IPS-20b (cell line): ENCODE measurements around the gene CCDC83.

Source experiments
- H3K27ac ChIP-seq: one replicate; pipeline ENCODE4 v1.5.1; 2013; ENCODE audit warnings: low read length
- H3K27me3 ChIP-seq: 2 replicates; pipeline ENCODE4 v1.6.1; 2013; ENCODE audit warnings: mild to moderate bottlenecking, low read length, inconsistent platforms; ENCODE audit not compliant: insufficient read depth
- H3K36me3 ChIP-seq: 2 replicates; pipeline ENCODE4 v1.6.1; 2013; ENCODE audit warnings: low read depth, mild to moderate bottlenecking, inconsistent platforms, low read length, moderate library complexity; ENCODE audit not compliant: insufficient read depth
- H3K4me1 ChIP-seq: 2 replicates; pipeline ENCODE4 v1.6.1; 2013; ENCODE audit warnings: mild to moderate bottlenecking, control low read depth, inconsistent platforms, low read length, moderate library complexity; ENCODE audit not compliant: insufficient read depth
- H3K4me3 ChIP-seq: 2 replicates; pipeline ENCODE4 v1.5.1; 2013; ENCODE audit warnings: mild to moderate bottlenecking, low read length, inconsistent platforms
- H3K9ac ChIP-seq: 2 replicates; pipeline ENCODE4 v1.6.1; 2013; ENCODE audit warnings: low read depth, mild to moderate bottlenecking, inconsistent platforms, low read length, moderate library complexity
- H3K9me3 ChIP-seq: 2 replicates; pipeline ENCODE4 v1.6.1; 2013; ENCODE audit warnings: mild to moderate bottlenecking, low read depth, low read length, inconsistent platforms; ENCODE audit not compliant: insufficient read depth

Gene CCDC83

DNA sequence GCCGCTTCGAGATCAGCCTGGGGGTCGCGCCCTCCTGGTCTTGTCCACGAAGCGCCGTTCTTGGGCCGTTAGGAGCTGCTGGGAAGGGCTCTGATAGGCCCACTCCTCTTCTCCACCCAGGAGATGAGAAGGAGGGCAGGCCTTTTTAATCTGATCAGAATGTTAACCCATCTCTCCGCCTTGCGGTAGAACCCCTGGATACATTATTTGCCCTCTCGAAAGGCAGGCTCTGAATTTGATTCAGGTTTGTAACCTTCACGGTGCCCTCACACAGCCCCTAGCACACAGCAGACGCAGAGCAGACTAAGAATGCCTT is at the start of gene CCDC83:
TSS of gene CCDC83 (plus strand) at position 43 of the 316 bp plus-strand sequence. CDS start 9,741 bp downstream, outside the sequence.
- H3K27ac ChIP-seq = no peak within 1 kb of the TSS
- peak within 1 kb of the TSS; percentile 71 for H3K4me3 ChIP-seq
- H3K9ac ChIP-seq = peak within 1 kb of the TSS; percentile 83; the same call in 1 of the 2 replicates
- no peaks in the 10 kb centered on the region for H3K36me3 ChIP-seq
- H3K27me3 ChIP-seq = no peaks in the 10 kb centered on the region
- no peaks in the 10 kb centered on the region for H3K4me1 ChIP-seq
- H3K9me3 ChIP-seq = peaks cover 12% of the 10 kb centered on the region

DNA sequence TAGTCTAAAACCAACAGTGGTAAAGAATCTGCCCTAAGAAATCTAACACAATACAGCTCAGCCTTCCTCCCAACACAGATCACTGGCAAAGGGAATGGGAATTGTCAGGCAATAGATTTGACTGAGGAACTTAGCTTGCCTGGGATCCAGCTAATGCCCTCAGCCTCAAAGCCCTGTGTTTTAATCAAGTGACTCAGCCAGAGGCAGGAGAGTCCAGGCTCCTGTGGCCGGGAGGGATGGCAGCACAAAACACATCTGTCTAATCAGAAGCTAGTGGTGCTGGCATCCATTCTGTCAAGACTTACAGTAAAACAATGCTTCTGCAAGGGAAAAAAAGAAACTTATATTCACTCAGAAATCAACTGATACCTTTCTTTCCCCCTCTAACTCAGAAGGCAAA is 49.8 kb upstream of the CCDC83 start:
- Histone ChIP-seq H3K9me3 (no peaks in the 10 kb centered on the region), H3K4me1 (0 out of 2 replicates have a peak, but pooled peaks cover 3% of the 10 kb centered on the region), H3K27ac (no peak overlapping the region), H3K27me3 (peaks cover 17% of the 10 kb centered on the region), H3K36me3 (no peaks in the 10 kb centered on the region), H3K4me3 (no peak overlapping the region), H3K9ac (no peak overlapping the region)

DNA sequence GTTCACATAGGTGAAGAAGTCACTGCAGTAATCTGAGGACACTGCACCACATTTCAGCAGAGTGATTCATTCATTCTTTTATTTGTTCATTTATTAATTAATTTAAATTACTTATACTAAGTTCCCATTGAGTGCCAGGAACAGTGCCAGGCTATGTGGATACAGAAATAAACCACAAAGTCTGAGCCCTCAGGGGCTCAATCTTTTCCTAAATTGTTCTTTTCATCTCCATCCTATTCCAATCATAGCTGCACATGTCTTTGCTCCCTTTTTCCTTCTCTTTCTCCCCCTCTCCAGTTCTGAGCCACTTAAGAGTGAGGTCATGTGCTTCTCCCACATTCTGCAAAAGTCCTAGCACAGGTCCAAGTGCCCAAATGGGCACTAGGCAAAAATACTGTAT is 49.2 kb upstream of the CCDC83 start:
- H3K9me3 ChIP-seq = no peaks in the 10 kb centered on the region
- peaks cover 22% of the 10 kb centered on the region for H3K27me3 ChIP-seq
- H3K9ac ChIP-seq = no peak overlapping the region
- no peak overlapping the region for H3K4me3 ChIP-seq
- H3K4me1 ChIP-seq = 0 out of 2 replicates have a peak, but pooled peaks cover 3% of the 10 kb centered on the region
- no peak overlapping the region for H3K27ac ChIP-seq
- H3K36me3 ChIP-seq = no peaks in the 10 kb centered on the region

- no peak overlapping the region for H3K4me3 ChIP-seq
These were observed 48.3 kb upstream of the CCDC83 start for GRCh38 chr11:85806876-85807275.

GRCh38 chr11:85809191-85809590 is 46.0 kb upstream of the CCDC83 start:
- H3K4me3 ChIP-seq = no peak overlapping the region
- H3K9ac ChIP-seq = no peak overlapping the region
- 0 out of 2 replicates have a peak, but pooled peaks cover 3% of the 10 kb centered on the region for H3K4me1 ChIP-seq
- no peaks in the 10 kb centered on the region for H3K36me3 ChIP-seq
- H3K27me3 ChIP-seq = peaks cover 46% of the 10 kb centered on the region
- H3K9me3 ChIP-seq = no peaks in the 10 kb centered on the region
- no peak overlapping the region for H3K27ac ChIP-seq

More at GRCh38 chr11:85806876-85807275, 48.3 kb upstream of the CCDC83 start:
- Histone ChIP-seq H3K9me3 (no peaks in the 10 kb centered on the region), H3K36me3 (no peaks in the 10 kb centered on the region), H3K27ac (no peak overlapping the region), H3K9ac (no peak overlapping the region), H3K27me3 (peaks cover 30% of the 10 kb centered on the region), H3K4me1 (0 out of 2 replicates have a peak, but pooled peaks cover 3% of the 10 kb centered on the region)

- Histone ChIP-seq H3K27me3 (peaks cover 46% of the 10 kb centered on the region), H3K27ac (no peak overlapping the region), H3K4me1 (0 out of 2 replicates have a peak, but pooled peaks cover 3% of the 10 kb centered on the region), H3K36me3 (no peaks in the 10 kb centered on the region), H3K4me3 (peak overlapping the region; percentile 84), H3K9me3 (no peaks in the 10 kb centered on the region), H3K9ac (no peak overlapping the region)
These were observed 45.3 kb upstream of the CCDC83 start for GRCh38 chr11:85809863-85810262.

DNA sequence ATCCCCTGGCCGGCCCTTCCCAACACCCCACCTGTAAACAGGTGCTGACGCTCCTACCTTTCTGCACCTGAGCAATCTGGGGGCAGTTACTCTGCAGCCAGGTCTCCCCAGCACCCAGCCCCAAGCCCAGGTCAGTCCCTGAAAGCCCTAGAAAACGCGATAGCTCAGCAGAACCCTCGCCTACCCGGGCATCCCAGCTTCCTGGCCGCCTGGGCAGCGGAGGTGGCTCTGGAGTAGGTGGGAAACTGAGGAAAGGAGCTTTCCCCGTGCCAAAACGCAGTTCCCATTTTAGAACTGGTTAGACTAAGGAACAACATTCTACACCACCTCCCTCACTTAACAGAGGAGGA is 44.7 kb upstream of the CCDC83 start:
- H3K9ac ChIP-seq = no peak overlapping the region; the same call in 1 of the 2 replicates

GRCh38 chr11:85810871-85811611 is 44.1 kb upstream of the CCDC83 start, which contains the start of gene SYTL2:
Gene SYTL2, minus strand, starts transcription at chr11:85811141. Its CDS starts 53,416 bp downstream, at chr11:85757725.
- H3K9ac ChIP-seq = peak within 1 kb of the TSS; percentile 64; the same call in 1 of the 2 replicates
- no peak within 1 kb of the TSS for H3K27ac ChIP-seq
- H3K4me3 ChIP-seq = peak within 1 kb of the TSS; percentile 84
- no peaks in the 10 kb centered on the region for H3K36me3 ChIP-seq
- H3K9me3 ChIP-seq = no peaks in the 10 kb centered on the region
- peaks cover 46% of the 10 kb centered on the region for H3K27me3 ChIP-seq
- H3K4me1 ChIP-seq = 0 out of 2 replicates have a peak, but pooled peaks cover 3% of the 10 kb centered on the region

More for the DNA sequence above, 44.7 kb upstream of the CCDC83 start:
- H3K27me3 ChIP-seq = peaks cover 46% of the 10 kb centered on the region
- H3K27ac ChIP-seq = no peak overlapping the region
- H3K4me1 ChIP-seq = 0 out of 2 replicates have a peak, but pooled peaks cover 3% of the 10 kb centered on the region
- H3K9me3 ChIP-seq = no peaks in the 10 kb centered on the region
- H3K36me3 ChIP-seq = no peaks in the 10 kb centered on the region
- peak overlapping the region; percentile 84 for H3K4me3 ChIP-seq

DNA sequence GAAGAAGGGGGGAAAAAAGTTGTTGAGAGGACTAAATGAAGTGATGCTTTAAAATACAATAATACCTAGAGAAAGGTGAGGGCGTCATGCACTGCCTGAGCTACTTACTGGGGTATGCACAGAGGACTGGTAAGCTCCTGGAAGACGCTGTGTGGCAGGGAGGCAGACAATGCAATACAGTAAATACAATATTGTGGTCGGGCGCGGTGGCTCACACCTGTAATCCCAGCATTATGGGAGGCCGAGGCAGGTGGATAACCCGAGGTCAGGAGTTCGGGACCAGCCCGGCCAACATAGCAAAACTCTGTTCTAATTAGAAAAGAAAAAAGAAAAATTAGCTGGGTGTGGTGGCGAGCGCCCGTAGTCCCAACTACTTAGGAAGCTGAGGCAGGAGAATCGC is 43.6 kb upstream of the CCDC83 start:
- Histone ChIP-seq H3K4me3 (peak overlapping the region; percentile 84), H3K4me1 (0 out of 2 replicates have a peak, but pooled peaks cover 3% of the 10 kb centered on the region), H3K9ac (no peak overlapping the region; the same call in 1 of the 2 replicates), H3K27me3 (peaks cover 46% of the 10 kb centered on the region), H3K9me3 (no peaks in the 10 kb centered on the region), H3K36me3 (no peaks in the 10 kb centered on the region), H3K27ac (no peak overlapping the region)

DNA sequence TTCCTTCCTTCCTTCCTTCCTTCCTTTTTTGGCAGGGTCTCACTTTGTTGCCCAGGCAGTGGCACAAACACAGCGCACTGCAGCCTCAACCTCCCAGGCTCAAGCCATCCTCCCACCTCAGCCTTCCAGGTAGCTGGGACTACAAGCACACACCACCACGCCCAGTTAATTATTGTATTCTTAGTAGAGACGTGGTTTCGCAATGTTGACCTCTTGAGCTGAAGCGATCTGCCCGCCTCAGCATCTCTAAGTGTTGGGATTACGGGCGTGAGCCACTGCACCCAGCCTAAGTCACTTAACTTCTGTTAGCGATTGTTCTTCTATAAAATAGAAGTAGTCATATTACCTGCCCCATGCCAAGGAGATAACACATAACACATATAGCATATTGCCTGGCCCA is 41.5 kb upstream of the CCDC83 start:
- H3K27ac ChIP-seq = no peak overlapping the region
- H3K27me3 ChIP-seq = peaks cover 46% of the 10 kb centered on the region
- H3K9me3 ChIP-seq = no peaks in the 10 kb centered on the region
- H3K4me1 ChIP-seq = no peaks in the 10 kb centered on the region
- no peak overlapping the region for H3K4me3 ChIP-seq
- no peak overlapping the region for H3K9ac ChIP-seq
- no peaks in the 10 kb centered on the region for H3K36me3 ChIP-seq

DNA sequence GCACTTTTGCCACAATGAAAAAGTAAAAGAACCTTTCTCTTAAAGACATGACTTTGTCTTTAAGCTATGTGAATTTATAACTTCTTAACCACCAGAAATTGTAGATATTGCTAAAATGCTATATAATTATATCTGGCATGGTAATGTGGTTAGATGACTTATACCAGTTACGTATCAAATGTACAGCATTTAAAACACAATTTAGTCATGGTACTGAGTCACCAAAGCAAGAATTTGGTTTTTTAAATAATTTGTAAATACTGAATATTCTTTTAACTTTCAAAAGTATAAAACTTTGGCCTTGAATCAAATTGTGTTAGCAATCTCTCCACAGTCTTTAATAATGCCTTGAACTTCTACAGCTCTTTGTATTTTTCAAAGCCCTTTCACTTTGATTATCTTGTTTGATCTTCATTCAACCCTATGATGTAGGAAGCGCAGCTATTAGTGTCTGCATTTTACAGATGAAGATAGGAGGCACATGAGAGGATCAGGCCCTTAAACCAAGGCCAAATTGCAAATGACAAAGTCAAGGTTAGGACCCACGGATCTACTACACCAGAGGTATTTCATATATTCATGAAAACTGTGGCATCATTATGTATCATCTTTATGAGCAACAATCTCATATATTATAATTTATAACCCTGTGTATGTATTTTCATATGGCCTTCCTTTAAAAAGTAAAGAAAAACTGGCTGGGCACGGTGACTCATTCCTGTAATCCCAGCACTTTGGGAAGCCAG is 39.8 kb upstream of the CCDC83 start:
- Histone ChIP-seq H3K4me3 (no peak overlapping the region), H3K27ac (no peak overlapping the region), H3K27me3 (peaks cover 29% of the 10 kb centered on the region), H3K36me3 (no peaks in the 10 kb centered on the region), H3K9ac (no peak overlapping the region), H3K9me3 (no peaks in the 10 kb centered on the region), H3K4me1 (no peaks in the 10 kb centered on the region)
